HCT116 (cell line): Measurements from ENCODE around the gene SLC4A4. TPM values are rescaled to one million over a fixed set of nuclear protein-coding genes. Genes with fewer than 3 reads are reported as not detected.

Source experiments
- ATAC-seq: fragments of 200-7000 bp; cut with Tn5 transposase; 2 replicates; pipeline ENCODE4 v1.9.1; 2020; ENCODE audit warnings: mild to moderate bottlenecking, moderate library complexity
- BruUV-seq: library from RNA; stranded (reverse); fragments of 400-500 nt; replicated peaks from 2 replicates; lab custom pipeline; 2021; lab: Mats Ljungman, UMichigan
- CTCF ChIA-PET: fragments of 300-600 bp; sonication (Branson Sonifier 250); formaldehyde crosslinking; loops from one replicate; lab custom pipeline; 2021; ENCODE audit warnings: antibody characterized with exemption; lab: Charles Lee
- POLR2A ChIA-PET: fragments of 300-600, 350-600 bp; sonication (Branson Sonifier 250); formaldehyde crosslinking; loops from one replicate; lab custom pipeline; 2021; ENCODE audit warnings: antibody characterized with exemption; lab: Charles Lee
- RAD21 ChIA-PET, 2 experiments: fragments of 300-600 bp; sonication (Branson Sonifier 250); formaldehyde crosslinking; loops; one replicate each; lab custom pipeline; 2023; ENCODE audit warnings: low total read pairs in 2 of 2; ENCODE audit not compliant: uncharacterized antibody in 2 of 2, unreplicated experiment in 2 of 2, low non-redundant PET in 1 of 2; lab: Charles Lee
- DNase-seq: peaks from one replicate; pipeline ENCODE4 v3.0.0-alpha.2; 2010; ENCODE audit warnings: low read depth, low spot score
- H2AFZ ChIP-seq: fragments of 200-600 bp; shearing (Covaris generic), sonication (generic); 2 replicates; pipeline ENCODE4 v1.6.1; 2017; ENCODE audit warnings: low read depth, mixed run types, mixed read lengths, antibody characterized with exemption, low read length; ENCODE audit not compliant: poor library complexity, severe bottlenecking
- H3K27ac ChIP-seq: 2 replicates; pipeline ENCODE4 v1.5.1; 2012; ENCODE audit warnings: low read depth, low read length
- H3K27me3 ChIP-seq: fragments of 200-600 bp; sonication (generic); 2 replicates; pipeline ENCODE4 v1.6.1; 2016; ENCODE audit warnings: mixed run types, low read length, mixed read lengths; ENCODE audit not compliant: insufficient read depth
- H3K36me3 ChIP-seq, 2 experiments: fragments of 200-500 bp in 1 of 2; fragments of 200-600 bp in 1 of 2; sonication (Bioruptor generic) in 1 of 2; sonication (generic) in 1 of 2; 2 replicates each; pipeline versions ENCODE4 v1.5.1 to v1.6.1; 2014 to 2016; ENCODE audit warnings: low read length in 2 of 2, inconsistent platforms in 1 of 2, mixed read lengths in 1 of 2, mixed run types in 1 of 2; ENCODE audit not compliant: insufficient read depth in 2 of 2, control insufficient read depth in 1 of 2
- H3K4me1 ChIP-seq, 2 experiments: fragments of 200-600 bp in 1 of 2; sonication (generic) in 1 of 2; 2 replicates each; pipeline versions ENCODE4 v1.5.1 to v1.6.1; 2012 to 2017; ENCODE audit warnings: low read length in 2 of 2, inconsistent platforms in 1 of 2, mild to moderate bottlenecking in 1 of 2, mixed read lengths in 1 of 2, mixed run types in 1 of 2, moderate library complexity in 1 of 2; ENCODE audit not compliant: insufficient read depth in 2 of 2, control insufficient read depth in 1 of 2
- H3K4me2 ChIP-seq: fragments of 200-600 bp; sonication (generic); 2 replicates; pipeline ENCODE4 v1.6.1; 2017; ENCODE audit warnings: mixed run types, low read length, mixed read lengths
- H3K4me3 ChIP-seq, 2 experiments: fragments of 200-600 bp in 1 of 2; sonication (generic) in 1 of 2; replicated peaks in 1 of 2; 2 replicates each; pipeline ENCODE4 v1.5.1; 2011 to 2016; ENCODE audit warnings: low read length in 2 of 2, control low read depth in 1 of 2, low read depth in 1 of 2, mild to moderate bottlenecking in 1 of 2, mixed read lengths in 1 of 2, mixed run types in 1 of 2
- H3K79me2 ChIP-seq: fragments of 200-600 bp; sonication (generic); 2 replicates; pipeline ENCODE4 v1.6.1; 2017; ENCODE audit warnings: mild to moderate bottlenecking, mixed run types, low read length, moderate library complexity, mixed read lengths; ENCODE audit not compliant: insufficient read depth
- H3K9ac ChIP-seq: fragments of 200-600 bp; sonication (generic); 2 replicates; pipeline ENCODE4 v1.6.1; 2016; ENCODE audit warnings: low read length, mixed read lengths
- H3K9me2 ChIP-seq: fragments of 200-600 bp; sonication (generic), shearing (Covaris generic); 2 replicates; pipeline ENCODE4 v1.6.1; 2017; ENCODE audit warnings: mixed run types, mild to moderate bottlenecking, moderate library complexity; ENCODE audit not compliant: insufficient read depth
- H3K9me3 ChIP-seq, 2 experiments: fragments of 200-500 bp in 1 of 2; fragments of 200-600 bp in 1 of 2; sonication (Bioruptor generic) in 1 of 2; sonication (generic) in 1 of 2; 2 replicates each; pipeline ENCODE4 v1.6.1; 2014 to 2017; ENCODE audit warnings: low read length in 2 of 2, mixed read lengths in 2 of 2, inconsistent platforms in 1 of 2, low read depth in 1 of 2, mild to moderate bottlenecking in 1 of 2, mixed run types in 1 of 2, moderate library complexity in 1 of 2; ENCODE audit not compliant: control insufficient read depth in 1 of 2, insufficient read depth in 1 of 2
- H4K20me1 ChIP-seq: fragments of 200-600 bp; sonication (generic), shearing (Covaris generic); 2 replicates; pipeline ENCODE4 v1.6.1; 2017; ENCODE audit warnings: mixed run types, mild to moderate bottlenecking, moderate library complexity; ENCODE audit not compliant: insufficient read depth
- ATF3 ChIP-seq: IDR thresholded peaks from 2 replicates; pipeline ENCODE4 v1.6.1; 2012
- CEBPB ChIP-seq: IDR thresholded peaks from 2 replicates; pipeline ENCODE4 v1.6.1; 2012; ENCODE audit warnings: low read depth
- EGR1 ChIP-seq: IDR thresholded peaks from 2 replicates; pipeline ENCODE4 v1.6.1; 2012; ENCODE audit warnings: low read depth
- ELF1 ChIP-seq: IDR thresholded peaks from 2 replicates; pipeline ENCODE4 v1.6.1; 2012; ENCODE audit warnings: low read depth, borderline replicate concordance
- JUND ChIP-seq: IDR thresholded peaks from 2 replicates; pipeline ENCODE4 v1.6.1; 2012
- RAD21 ChIP-seq: IDR thresholded peaks from 2 replicates; pipeline ENCODE4 v1.6.1; 2012; ENCODE audit warnings: low read depth, mild to moderate bottlenecking
- REST ChIP-seq: IDR thresholded peaks from 2 replicates; pipeline ENCODE4 v1.6.1; 2012; ENCODE audit warnings: low read depth
- SIN3A ChIP-seq: IDR thresholded peaks from 2 replicates; pipeline ENCODE4 v1.6.1; 2012; ENCODE audit warnings: low read depth
- SRF ChIP-seq: IDR thresholded peaks from 2 replicates; pipeline ENCODE4 v1.6.1; 2012; ENCODE audit warnings: low read depth
- YY1 ChIP-seq: IDR thresholded peaks from 2 replicates; pipeline ENCODE4 v1.6.1; 2011; ENCODE audit warnings: low read length, low read depth, moderate library complexity, mild to moderate bottlenecking; ENCODE audit not compliant: insufficient replicate concordance; ENCODE audit errors: extremely low read depth
- ZFX ChIP-seq: fragments of 450-650 bp; IDR thresholded peaks from 2 replicates; pipeline ENCODE4 v1.6.1; 2017
- ZNF274 ChIP-seq: fragments of 200-500 bp; sonication (Bioruptor generic); IDR thresholded peaks from 2 replicates; pipeline ENCODE4 v1.6.1; 2014; ENCODE audit warnings: mild to moderate bottlenecking, low read depth, low read length, inconsistent platforms
- intact Hi-C: fragments of 100-400 bp; cut with micrococcal nuclease; formaldehyde crosslinking; loops from 2 replicates; pipeline ENCODE4 v1.10.0; 2022
- total RNA-seq: library from RNA; stranded (reverse); gene quantifications from one replicate; pipeline ENCODE4 v1.2.1, GENCODE V29; 2021; ENCODE audit not compliant: unreplicated experiment
- TF ChIP-seq, protein P1 (sequence below): IDR thresholded peaks from 2 replicates; pipeline ENCODE4 v1.6.1; 2012

Gene SLC4A4
- total RNA-seq, 1 experiment from 2014 or later: 0.30 TPM

DNA sequence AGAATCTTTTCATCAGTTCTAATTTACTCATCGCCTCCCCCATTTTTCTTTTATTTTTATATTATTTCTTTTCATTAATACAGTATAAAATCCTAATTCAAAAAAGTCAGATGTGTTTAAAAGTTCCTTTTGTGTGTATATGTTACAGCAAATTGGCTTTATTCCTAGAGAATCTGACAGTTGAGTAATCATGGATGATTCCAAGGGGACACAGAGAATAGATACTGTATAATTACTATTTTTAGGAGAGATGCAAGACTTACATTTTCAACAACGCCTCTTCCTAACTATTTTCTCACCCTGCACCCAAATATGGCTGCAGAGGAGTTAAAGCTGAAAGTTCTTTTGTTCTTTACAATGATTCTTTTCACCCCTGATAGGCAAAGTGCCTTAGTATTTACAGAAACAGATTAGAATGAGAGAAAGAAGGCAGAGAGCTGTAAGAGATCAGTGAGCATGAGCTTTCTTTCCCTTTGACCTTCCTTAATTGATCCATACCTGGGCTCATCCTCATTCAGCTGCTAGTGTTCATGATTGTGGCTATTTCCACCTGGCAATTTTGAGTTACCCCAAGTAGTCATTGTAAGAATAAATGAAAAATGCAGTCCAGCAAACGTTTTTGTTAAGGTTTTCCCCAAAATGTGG lies 210.8 kb downstream of the SLC4A4 start:
- Histone ChIP-seq H3K27me3 (peaks cover 11% of the 10 kb centered on the region; the same call in 1 of the 2 replicates), H3K79me2 (no peaks in the 10 kb centered on the region), H4K20me1 (no peaks in the 10 kb centered on the region), H3K4me2 (no peak overlapping the region), H3K4me1 (no peaks in the 10 kb centered on the region), H3K9me3 (no peaks in the 10 kb centered on the region), H3K9ac (no peak overlapping the region), H3K4me3 (no peak overlapping the region)
- ChIA-PET RAD21 (no interaction called here), CTCF (no interaction called here)
- no peak for ATAC-seq
- BruUV-seq: no TSS peak
- intact Hi-C loops: loop anchor here (10.0 kb wide), 1 partner anchor 945 kb away; no protein-coding TSS in a partner anchor
- no peak for TF ChIP-seq SRF
- TF ChIP-seq SIN3A: no peak
- TF ChIP-seq, protein P1, sequence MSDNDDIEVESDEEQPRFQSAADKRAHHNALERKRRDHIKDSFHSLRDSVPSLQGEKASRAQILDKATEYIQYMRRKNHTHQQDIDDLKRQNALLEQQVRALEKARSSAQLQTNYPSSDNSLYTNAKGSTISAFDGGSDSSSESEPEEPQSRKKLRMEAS: no peak
- no peak for TF ChIP-seq CEBPB
- no peak for TF ChIP-seq RAD21
- no peak for TF ChIP-seq ZNF274
- no peak for TF ChIP-seq YY1
- no peak for TF ChIP-seq EGR1
- no peak for TF ChIP-seq JUND
- TF ChIP-seq ATF3: no peak
- no peak for TF ChIP-seq ELF1
- TF ChIP-seq ZFX: no peak
- TF ChIP-seq REST: no peak
- TF ChIP-seq, all 23 proteins: peak for 0
- Histone ChIP-seq H3K36me3 (no peaks in the 10 kb centered on the region), H3K9me2 (no peaks in the 10 kb centered on the region), H3K27ac (no peak overlapping the region), H2AFZ (no peak overlapping the region)
- POLR2A ChIA-PET: no interaction called here
- DNase-seq: no peak
